CD4-positive, alpha-beta memory T cell (primary cell): Measurements from ENCODE around the gene RBM12. TPM values are rescaled to one million over a fixed set of nuclear protein-coding genes. Genes with fewer than 3 reads are reported as not detected.

Source experiments
- CTCF ChIA-PET: fragments of 350-600 bp; sonication (Branson Sonifier 250); formaldehyde crosslinking; loops from one replicate; lab custom pipeline; 2021; ENCODE audit warnings: inconsistent platforms; ENCODE audit not compliant: partially characterized antibody; lab: Charles Lee
- POLR2A ChIA-PET: fragments of 350-600 bp; sonication (Branson Sonifier 250); formaldehyde crosslinking; loops from one replicate; lab custom pipeline; 2021; ENCODE audit not compliant: partially characterized antibody; lab: Charles Lee
- DNase-seq, 5 donors: peaks; one replicate each; pipeline versions ENCODE4 v3.0.0 to v3.0.0-alpha.2; 2020 to 2022; ENCODE audit warnings: mixed read lengths in 1 of 5
- H3K27ac ChIP-seq: one replicate; pipeline ENCODE4 v1.7.0; 2013; ENCODE audit warnings: low read depth, low read length
- H3K27me3 ChIP-seq: 2 replicates; pipeline ENCODE4 v1.7.0; 2013; ENCODE audit warnings: mild to moderate bottlenecking, low read length, moderate library complexity; ENCODE audit not compliant: insufficient read depth
- H3K36me3 ChIP-seq: 2 replicates; pipeline ENCODE4 v1.7.0; 2013; ENCODE audit warnings: mild to moderate bottlenecking, low read length, moderate library complexity; ENCODE audit not compliant: insufficient read depth
- H3K4me1 ChIP-seq: 2 replicates; pipeline ENCODE4 v1.7.0; 2013; ENCODE audit warnings: mild to moderate bottlenecking, low read length, moderate library complexity; ENCODE audit not compliant: insufficient read depth
- H3K4me3 ChIP-seq, 2 donors: one replicate each; pipeline ENCODE4 v1.7.0; 2013; ENCODE audit warnings: low read length in 2 of 2, mild to moderate bottlenecking in 1 of 2
- H3K9me3 ChIP-seq, 2 donors: one replicate each; pipeline ENCODE4 v1.7.0; 2013; ENCODE audit warnings: low read length in 2 of 2, control low read depth in 1 of 2; ENCODE audit not compliant: control insufficient read depth in 1 of 2
- H3K27ac Mint-ChIP-seq, 7 donors: one replicate each; pipeline ENCODE4 v1.8.0; 2020 to 2021; ENCODE audit warnings: mixed read lengths in 7 of 7, mild to moderate bottlenecking in 6 of 7, inconsistent platforms in 3 of 7, moderate library complexity in 3 of 7
- H3K27me3 Mint-ChIP-seq, 2 donors: one replicate each; pipeline ENCODE4 v1.8.0; 2020 to 2021; ENCODE audit warnings: mixed read lengths in 2 of 2
- H3K36me3 Mint-ChIP-seq, 2 donors: one replicate each; pipeline ENCODE4 v1.8.0; 2020 to 2021; ENCODE audit warnings: mixed read lengths in 2 of 2, inconsistent platforms in 1 of 2, mild to moderate bottlenecking in 1 of 2
- H3K4me1 Mint-ChIP-seq, 4 donors: one replicate each; pipeline ENCODE4 v1.8.0; 2020 to 2021; ENCODE audit warnings: mixed read lengths in 4 of 4, mild to moderate bottlenecking in 1 of 4
- H3K4me3 Mint-ChIP-seq, 8 donors: one replicate each; pipeline ENCODE4 v1.8.0; 2020 to 2021; ENCODE audit warnings: mixed read lengths in 8 of 8, mild to moderate bottlenecking in 7 of 8, moderate library complexity in 6 of 8, inconsistent platforms in 3 of 8
- H3K9me3 Mint-ChIP-seq, 8 donors: one replicate each; pipeline ENCODE4 v1.8.0; 2020 to 2021; ENCODE audit warnings: mixed read lengths in 8 of 8, mild to moderate bottlenecking in 5 of 8, inconsistent platforms in 3 of 8, moderate library complexity in 1 of 8
- intact Hi-C: fragments of 100-400 bp; cut with micrococcal nuclease; formaldehyde crosslinking; loops from one replicate; pipeline ENCODE4 v1.15.1; 2023
- polyA plus RNA-seq, 2 donors: library from polyadenylated mRNA; unstranded; fragments of 300-500 nt; fragmentation: Illumina TruSeq; gene quantifications; one replicate each; pipeline ENCODE4 v1.2.3, GENCODE V29; 2021
- total RNA-seq, 2 experiments: library from RNA; stranded (reverse); gene quantifications; one replicate each; pipeline ENCODE4 v1.2.3, GENCODE V29; 2021

The RBM12 gene
- total and polyA plus RNA-seq, 4 experiments from 2014 or later = 29.9 to 138 (median 91.0) TPM

DNA sequence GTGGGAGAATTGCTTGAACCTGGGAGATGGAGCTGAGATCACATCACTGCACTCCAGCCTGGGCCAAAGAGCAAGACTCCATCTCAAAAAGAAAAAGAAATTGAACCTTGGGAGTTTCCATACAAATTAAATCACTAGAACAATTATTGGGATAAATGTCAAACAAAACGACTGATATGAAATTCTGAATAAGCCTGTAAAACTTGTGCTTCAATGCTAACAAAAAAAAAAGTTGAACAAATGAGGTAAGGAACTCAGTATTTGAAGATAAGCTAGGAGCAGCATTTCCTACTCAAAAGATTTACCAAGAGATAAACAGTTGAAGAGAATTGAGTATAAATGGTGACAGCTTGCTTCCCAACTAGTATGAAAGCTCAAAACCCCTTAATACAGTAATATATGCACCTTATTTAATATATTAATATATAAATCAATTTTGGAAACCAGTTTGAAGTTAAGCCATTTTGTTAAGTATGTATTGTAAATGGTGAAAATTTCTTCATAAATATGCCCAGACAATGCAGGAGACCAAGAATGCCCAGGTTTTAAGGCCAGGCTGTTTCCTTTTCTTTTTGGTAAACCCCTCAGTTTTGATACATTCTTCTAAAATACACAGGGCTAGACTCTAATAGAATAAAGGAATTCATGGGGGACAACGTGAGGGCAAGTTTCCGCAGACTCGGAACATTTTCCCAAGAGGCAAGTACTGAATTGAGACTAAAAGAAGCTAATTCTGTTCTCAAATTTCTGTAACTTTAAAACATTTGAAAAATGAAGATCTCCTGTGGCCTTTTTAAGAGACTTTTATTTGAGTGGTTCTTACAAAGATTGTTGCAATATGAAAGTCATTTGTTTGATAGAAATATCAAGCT, 38.4 kb upstream of the RBM12 start:
- H3K27ac Mint-ChIP-seq = peak overlapping the region in 3 of 7 donors; percentile 8 to 98 (median 79)

DNA sequence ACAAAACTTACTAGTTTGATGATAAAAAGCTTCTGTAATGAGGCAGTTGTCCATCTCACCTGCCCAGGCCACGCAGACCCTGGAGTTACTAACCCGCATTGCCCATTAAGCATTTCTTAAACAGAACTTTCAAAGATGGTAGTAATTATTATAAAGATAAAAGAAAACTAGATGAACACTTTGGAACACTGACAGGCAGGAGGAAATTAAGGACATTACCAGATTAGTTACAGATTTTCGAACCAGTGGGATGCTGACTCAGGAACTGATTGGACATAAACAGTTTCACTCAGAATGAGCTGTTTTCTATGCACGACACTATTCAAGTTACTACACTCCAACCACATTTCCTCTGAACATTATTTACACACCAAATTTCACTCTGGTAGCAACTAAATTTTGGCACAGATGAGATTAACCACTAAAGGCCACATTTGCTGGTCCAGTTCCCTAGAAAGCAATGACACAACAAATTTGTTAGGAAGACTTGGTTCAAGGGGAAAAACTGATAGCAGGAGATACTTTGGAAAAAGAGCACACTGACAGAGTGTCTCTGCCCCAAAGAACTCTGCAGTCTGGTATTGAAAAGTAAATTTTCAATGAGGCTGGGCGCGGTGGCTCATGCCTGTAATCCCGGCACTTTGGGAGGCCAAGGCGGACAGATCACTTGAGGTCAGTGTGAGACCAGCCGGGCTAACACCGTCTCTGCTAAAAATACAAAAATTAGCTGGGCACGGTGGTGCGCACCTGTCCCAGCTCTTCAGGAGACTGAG, 37.5 kb upstream of the RBM12 start:
- peaks cover 29 to 65% (median 33%) of the 10 kb centered on the region in 4 donors for H3K4me1 Mint-ChIP-seq
- H3K36me3 Mint-ChIP-seq = peaks cover 32 to 75% of the 10 kb centered on the region in 2 donors
- peaks cover 36% of the 10 kb centered on the region for H3K4me1 ChIP-seq
- peaks cover 0 to 11% (median 0%) of the 10 kb centered on the region in 8 donors for H3K9me3 Mint-ChIP-seq
- H3K27ac ChIP-seq = no peak overlapping the region
- intact Hi-C loops = no loop called here
- no peaks in the 10 kb centered on the region for H3K9me3 ChIP-seq
- no peak overlapping the region for H3K4me3 ChIP-seq
- H3K27me3 Mint-ChIP-seq = no peaks in the 10 kb centered on the region
- no peaks in the 10 kb centered on the region for H3K27me3 ChIP-seq
- peak overlapping the region; percentile 57 to 98 (median 72) for H3K27ac Mint-ChIP-seq
- H3K36me3 ChIP-seq = peaks cover 43% of the 10 kb centered on the region
- POLR2A ChIA-PET = interaction anchor here (0.7 to 6.8 kb wide), 7 partner anchors 8 to 86 kb away, joined by 3 to 100 read pairs (median 5); partner anchors contain the start of genes RBM39 and SPAG4
- DNase-seq = no peak
- CTCF ChIA-PET = interaction anchor here (0.7 to 2.7 kb wide), 4 partner anchors 29 to 101 kb away, joined by 3 to 7 read pairs (median 4); no protein-coding TSS in a partner anchor
- peak overlapping the region in 3 of 8 donors; percentile 6 to 61 (median 50) for H3K4me3 Mint-ChIP-seq

More for the DNA sequence above, 38.4 kb upstream of the RBM12 start:
- Histone ChIP-seq H3K4me1 (peaks cover 28% of the 10 kb centered on the region), H3K9me3 (no peaks in the 10 kb centered on the region), H3K27ac (no peak overlapping the region), H3K27me3 (no peaks in the 10 kb centered on the region), H3K36me3 (peaks cover 43% of the 10 kb centered on the region), H3K4me3 (no peak overlapping the region)
- Mint-ChIP-seq H3K4me3 (no peak overlapping the region), H3K4me1 (peaks cover 21 to 57% (median 25%) of the 10 kb centered on the region in 4 donors), H3K36me3 (peaks cover 32 to 72% of the 10 kb centered on the region in 2 donors), H3K9me3 (peaks cover 0 to 11% (median 0%) of the 10 kb centered on the region in 8 donors), H3K27me3 (no peaks in the 10 kb centered on the region)
- CTCF ChIA-PET = interaction anchor here (2.3 to 2.7 kb wide), 2 partner anchors 36 to 102 kb away, joined by 6 to 7 read pairs; no protein-coding TSS in a partner anchor
- intact Hi-C loops = no loop called here
- POLR2A ChIA-PET = interaction anchor here (0.7 to 6.8 kb wide), 8 partner anchors 9 to 87 kb away, joined by 3 to 100 read pairs (median 6); partner anchors contain the start of genes CPNE1, RBM12, RBM39 and SPAG4
- DNase-seq = no peak

DNA sequence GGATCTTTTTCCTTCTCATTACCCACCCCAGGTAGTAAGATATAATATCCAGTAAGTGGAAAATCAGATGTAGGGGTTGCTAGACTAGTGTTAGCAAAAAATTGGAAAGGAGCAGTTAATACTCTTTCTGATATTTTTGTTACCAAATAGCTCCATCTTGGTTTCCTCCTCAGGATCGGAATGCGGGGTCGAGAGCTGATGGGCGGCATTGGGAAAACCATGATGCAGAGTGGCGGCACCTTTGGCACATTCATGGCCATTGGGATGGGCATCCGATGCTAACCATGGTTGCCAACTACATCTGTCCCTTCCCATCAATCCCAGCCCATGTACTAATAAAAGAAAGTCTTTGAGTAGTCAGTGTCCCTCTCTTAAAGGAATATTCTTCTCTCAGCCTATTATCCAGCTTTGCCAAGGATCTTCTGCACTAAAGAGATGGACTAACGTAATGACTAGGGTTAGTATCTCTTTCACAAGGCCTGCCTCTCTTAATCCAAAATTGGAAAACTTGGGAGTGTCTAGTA, 36.0 kb upstream of the RBM12 start:
- Mint-ChIP-seq H3K4me1 (peaks cover 33 to 71% (median 38%) of the 10 kb centered on the region in 4 donors), H3K9me3 (peaks cover 0 to 11% (median 0%) of the 10 kb centered on the region in 8 donors), H3K27me3 (no peaks in the 10 kb centered on the region), H3K27ac (peak overlapping the region; percentile 57 to 99 (median 94)), H3K4me3 (peak overlapping the region; percentile 60 to 99 (median 95)), H3K36me3 (peaks cover 31 to 67% of the 10 kb centered on the region in 2 donors)
- Histone ChIP-seq H3K27ac (peak overlapping the region; percentile 84), H3K27me3 (no peaks in the 10 kb centered on the region), H3K9me3 (no peaks in the 10 kb centered on the region), H3K4me3 (no peak overlapping the region), H3K4me1 (peaks cover 38% of the 10 kb centered on the region), H3K36me3 (peaks cover 38% of the 10 kb centered on the region)
- CTCF ChIA-PET = interaction anchor here (1.2 to 2.8 kb wide), 3 partner anchors 39 to 100 kb away, joined by 3 to 8 read pairs (median 3); no protein-coding TSS in a partner anchor
- POLR2A ChIA-PET = interaction anchor here (0.7 to 6.8 kb wide), 11 partner anchors 10 to 253 kb away, joined by 3 to 100 read pairs (median 7); partner anchors contain the start of genes CPNE1, PHF20, RBM12 and RBM39
- DNase-seq = no peak
- intact Hi-C loops = no loop called here

DNA sequence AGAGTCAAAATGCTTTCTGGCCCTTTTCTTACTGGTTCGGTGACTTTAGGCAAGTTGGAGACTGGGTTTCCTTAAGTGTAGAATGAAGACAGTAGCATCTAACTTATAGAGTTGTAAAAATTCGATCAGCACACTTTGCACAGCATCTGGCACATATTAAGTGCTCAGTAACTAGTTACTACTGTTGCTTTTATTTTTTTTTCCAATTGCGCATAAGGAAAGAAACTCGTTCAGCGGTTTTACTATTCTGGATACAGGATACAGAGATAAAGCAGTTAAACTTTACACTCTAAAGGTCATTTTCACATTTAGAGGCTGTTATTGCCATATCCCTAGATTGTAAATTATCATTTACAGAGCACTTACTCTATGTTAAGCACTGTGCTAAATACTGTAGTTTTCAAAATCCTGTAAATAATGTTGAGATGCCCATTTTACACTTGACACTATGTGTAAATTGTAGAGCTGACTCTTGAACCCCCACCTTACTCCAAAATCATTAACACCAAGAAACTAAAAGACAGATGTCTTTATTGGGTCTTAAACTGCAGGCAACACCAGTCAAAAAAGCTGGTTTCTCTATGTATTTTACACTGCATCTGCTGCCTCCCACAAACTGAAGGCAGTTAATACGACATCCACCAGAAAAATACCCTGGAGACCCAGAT, 35.4 kb upstream of the RBM12 start:
- Histone ChIP-seq H3K4me3 (peak overlapping the region; percentile 86 to 90), H3K4me1 (peaks cover 38% of the 10 kb centered on the region), H3K27me3 (no peaks in the 10 kb centered on the region), H3K27ac (peak overlapping the region; percentile 84), H3K36me3 (peaks cover 38% of the 10 kb centered on the region), H3K9me3 (no peaks in the 10 kb centered on the region)
- Mint-ChIP-seq H3K27me3 (no peaks in the 10 kb centered on the region), H3K4me1 (peaks cover 35 to 75% (median 42%) of the 10 kb centered on the region in 4 donors), H3K27ac (peak overlapping the region; percentile 93 to 99 (median 97)), H3K36me3 (peaks cover 30 to 67% of the 10 kb centered on the region in 2 donors), H3K4me3 (peak overlapping the region; percentile 92 to 99 (median 95)), H3K9me3 (peaks cover 0 to 11% (median 0%) of the 10 kb centered on the region in 8 donors)
- ChIA-PET CTCF (interaction anchor here (1.1 to 2.8 kb wide), 4 partner anchors 40 to 99 kb away, joined by 3 to 8 read pairs (median 3); partner anchors contain the start of gene PHF20), POLR2A (interaction anchor here (0.8 to 6.8 kb wide), 16 partner anchors 11 to 254 kb away, joined by 3 to 100 read pairs (median 5); partner anchors contain the start of genes CPNE1, PHF20, RBM12 and RBM39)
- no peak for DNase-seq
- intact Hi-C loops = loop anchor here (1.0 to 10.0 kb wide), 6 partner anchors 36 to 235 kb away; partner anchors contain the start of genes CPNE1 and RBM12

DNA sequence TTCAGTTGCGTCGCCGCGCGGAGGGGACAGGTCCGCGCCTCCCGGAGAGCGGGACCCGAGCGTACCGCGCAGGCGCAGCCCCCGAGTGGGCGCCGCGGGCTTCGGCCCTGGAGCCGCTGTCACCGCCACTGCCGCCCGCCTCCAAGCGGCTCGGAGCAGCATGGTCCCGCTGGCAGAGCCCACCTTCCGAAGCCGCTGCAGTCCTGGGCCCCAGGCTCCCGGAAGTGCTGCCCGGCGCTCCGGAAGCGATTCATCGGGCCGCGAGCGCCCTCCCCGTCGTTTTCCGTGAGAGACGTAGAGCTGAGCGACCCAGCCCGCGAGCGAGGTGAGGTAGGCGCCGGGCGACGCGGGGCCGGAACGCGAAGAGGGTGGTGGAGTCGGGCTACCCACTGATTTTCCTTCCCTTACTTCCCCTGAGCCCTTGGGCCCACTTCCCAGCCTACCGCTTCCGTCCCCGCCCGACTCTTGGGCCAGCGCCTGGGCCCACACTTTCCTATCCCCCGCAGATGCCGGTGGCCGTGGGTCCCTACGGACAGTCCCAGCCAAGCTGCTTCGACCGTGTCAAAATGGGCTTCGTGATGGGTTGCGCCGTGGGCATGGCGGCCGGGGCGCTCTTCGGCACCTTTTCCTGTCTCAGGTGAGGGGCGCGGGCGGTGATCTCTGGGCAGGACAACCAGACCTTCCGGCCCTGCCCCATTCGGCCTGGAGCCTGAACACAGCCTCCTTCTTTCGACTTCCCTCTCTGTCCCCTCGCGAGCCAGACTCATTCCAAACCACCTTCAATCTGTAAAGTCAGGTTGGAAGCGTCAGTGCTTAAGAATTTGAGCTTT, 34.6 kb upstream of the RBM12 start, which contains the start of the genes NFS1 and ROMO1:
Gene NFS1, minus strand, starts transcription at position 226 of the 830 bp plus-strand sequence. Its CDS starts 64 bp downstream, at position 162.
Gene ROMO1, plus strand, starts transcription at position 279 of the 830 bp plus-strand sequence. Its CDS starts 228 bp downstream, at position 507.
- peaks cover 27 to 62% of the 10 kb centered on the region in 2 donors for H3K36me3 Mint-ChIP-seq
- intact Hi-C loops = loop anchor here (1.0 to 10.0 kb wide), 6 partner anchors 35 to 235 kb away; partner anchors contain the start of genes CPNE1 and RBM12
- H3K4me3 Mint-ChIP-seq = peak within 1 kb of the TSS; percentile 92 to 99 (median 95)
- Histone ChIP-seq H3K9me3 (no peaks in the 10 kb centered on the region), H3K4me1 (peaks cover 38% of the 10 kb centered on the region), H3K27me3 (no peaks in the 10 kb centered on the region), H3K36me3 (peaks cover 33% of the 10 kb centered on the region), H3K4me3 (peak within 1 kb of the TSS; percentile 90 to 92), H3K27ac (peak within 1 kb of the TSS; percentile 84)
- POLR2A ChIA-PET = interaction anchor here (0.7 to 6.8 kb wide), 19 partner anchors 12 to 254 kb away, joined by 3 to 100 read pairs (median 4); partner anchors contain the start of genes CPNE1, PHF20, RBM12 and RBM39
- peak within 1 kb of the TSS; percentile 93 to 99 (median 97) for H3K27ac Mint-ChIP-seq
- CTCF ChIA-PET = interaction anchor here (0.8 to 2.8 kb wide), 4 partner anchors 9 to 98 kb away, joined by 3 to 8 read pairs (median 3); partner anchors contain the start of gene PHF20
- no peaks in the 10 kb centered on the region for H3K27me3 Mint-ChIP-seq
- H3K9me3 Mint-ChIP-seq = peaks cover 0 to 11% (median 0%) of the 10 kb centered on the region in 8 donors
- peaks cover 33 to 67% (median 42%) of the 10 kb centered on the region in 4 donors for H3K4me1 Mint-ChIP-seq
- peak; percentile 82 to 88 (median 83) for DNase-seq
